K562 (cell line): ENCODE data around the gene SYNGR4. TPM values are rescaled to one million over a fixed set of nuclear protein-coding genes. Genes with fewer than 3 reads are reported as not detected.

ENCODE experiments used
- BRD4 ChIP-seq: fragments of 200-600 bp; sonication (generic); IDR thresholded peaks from 2 replicates; pipeline ENCODE4 v1.6.1; 2017; ENCODE audit warnings: inconsistent platforms
- CBFB ChIP-seq: sonication (generic); formaldehyde crosslinking; IDR thresholded peaks from 2 replicates; pipeline ENCODE4 v1.4.0; 2020; ENCODE audit warnings: mild to moderate bottlenecking, missing genetic modification reagents
- CBX2 ChIP-seq: fragments of 200-600 bp; sonication (generic); IDR thresholded peaks from one replicate; pipeline ENCODE4 v1.6.1; 2012; ENCODE audit warnings: mild to moderate bottlenecking, low read length, inconsistent platforms; ENCODE audit not compliant: insufficient read depth, poor library complexity, severe bottlenecking
- DPF2 ChIP-seq: fragments of 450-650 bp; IDR thresholded peaks from 2 replicates; pipeline ENCODE4 v1.6.1; 2016
- ESRRA ChIP-seq: fragments of 450-650 bp; IDR thresholded peaks from 2 replicates; pipeline ENCODE4 v1.6.1; 2014; ENCODE audit warnings: low read depth, mild to moderate bottlenecking, moderate library complexity, borderline replicate concordance
- ETV1 ChIP-seq: fragments of 450-650 bp; conservative IDR thresholded peaks from 2 replicates; pipeline ENCODE4 v1.6.1; 2016; ENCODE audit warnings: missing genetic modification characterization, control low read depth, low read depth, missing compliant biosample characterization
- GABPB2 ChIP-seq: fragments of 250-450 bp; sonication (Bioruptor Pico); conservative IDR thresholded peaks from 2 replicates; pipeline ENCODE4 v1.5.1; 2021; ENCODE audit warnings: mild to moderate bottlenecking
- ILK ChIP-seq: fragments of 450-650 bp; IDR thresholded peaks from 2 replicates; pipeline ENCODE4 v1.6.1; 2016; ENCODE audit warnings: missing genetic modification characterization, low read depth, mild to moderate bottlenecking, missing compliant biosample characterization, moderate library complexity, borderline replicate concordance
- KLF16 ChIP-seq: IDR thresholded peaks from 2 replicates; pipeline ENCODE4 v1.6.1; 2016; ENCODE audit warnings: antibody characterized with exemption
- LEF1 ChIP-seq: fragments of 450-650 bp; IDR thresholded peaks from 2 replicates; pipeline ENCODE4 v1.6.1; 2016; ENCODE audit warnings: mild to moderate bottlenecking
- MCM7 ChIP-seq, 2 experiments: fragments of 450-650 bp; IDR thresholded peaks; 2 replicates each; pipeline ENCODE4 v1.6.1; 2016 to 2018
- MXD1 ChIP-seq: fragments of 250-450 bp; sonication (Bioruptor Pico); IDR thresholded peaks from 2 replicates; pipeline ENCODE4 v1.8.0; 2021; ENCODE audit warnings: borderline replicate concordance, mild to moderate bottlenecking, moderate library complexity; ENCODE audit not compliant: poor library complexity, severe bottlenecking
- NFE2 ChIP-seq: IDR thresholded peaks from 2 replicates; pipeline ENCODE4 v1.6.1; 2014; ENCODE audit warnings: antibody characterized with exemption, low read depth
- PCBP2 ChIP-seq: fragments of 200-400 bp; formaldehyde crosslinking; IDR thresholded peaks from 2 replicates; pipeline ENCODE4 v1.6.1; 2018; ENCODE audit warnings: low read length, low read depth, mild to moderate bottlenecking, moderate library complexity; ENCODE audit not compliant: poor library complexity, severe bottlenecking
- PHF8 ChIP-seq: fragments of 200-600 bp; sonication (generic); IDR thresholded peaks from 2 replicates; pipeline ENCODE4 v1.6.1; 2012; ENCODE audit warnings: mixed run types, mild to moderate bottlenecking, inconsistent platforms, low read length, moderate library complexity, borderline replicate concordance
- SMAD4 ChIP-seq: fragments of 250-450 bp; sonication (Bioruptor Pico); conservative IDR thresholded peaks from 2 replicates; pipeline ENCODE4 v1.8.0; 2021; ENCODE audit warnings: inconsistent platforms, mild to moderate bottlenecking, moderate library complexity
- SMARCE1 ChIP-seq: fragments of 450-650 bp; IDR thresholded peaks from 2 replicates; pipeline ENCODE4 v1.7.1; 2016; ENCODE audit warnings: mild to moderate bottlenecking
- TBP ChIP-seq: optimal IDR thresholded peaks from 2 replicates; pipeline ENCODE3; 2011; ENCODE audit warnings: low read depth, low read length, improper control_type of control experiment
- THRB ChIP-seq: fragments of 450-650 bp; formaldehyde crosslinking; conservative IDR thresholded peaks from 2 replicates; pipeline ENCODE4 v1.4.0; 2022; ENCODE audit warnings: mild to moderate bottlenecking, missing genetic modification characterization
- ZBTB43 ChIP-seq: sonication (generic); formaldehyde crosslinking; IDR thresholded peaks from 2 replicates; pipeline ENCODE4 v1.8.0; 2023; ENCODE audit warnings: mild to moderate bottlenecking, missing genetic modification reagents
- ZBTB9 ChIP-seq: fragments of 450-650 bp; formaldehyde crosslinking; IDR thresholded peaks from 2 replicates; pipeline ENCODE4 v1.4.0; 2020; ENCODE audit warnings: mild to moderate bottlenecking, moderate library complexity
- ZNF436 ChIP-seq: fragments of 250-450, 450-650 bp; sonication (Bioruptor Pico); formaldehyde crosslinking; IDR thresholded peaks from 2 replicates; pipeline ENCODE4 v1.7.0; 2020; ENCODE audit warnings: mild to moderate bottlenecking
- polyA plus RNA-seq, 8 experiments: library from polyadenylated mRNA; depleted of rRNA in 4 of 8; stranded (reverse) in 5 of 8; unstranded in 3 of 8; fragments of >200 nt; fragmentation: Nextera tagmentation in 2 of 8; fragmentation: Illumina TruSeq in 1 of 8; extraction: Ambion mirVana in 2 of 8; extraction: Trizol in 1 of 8; gene quantifications; 2 replicates each; pipeline versions ENCODE4 v1.2.1 to v1.2.3, GENCODE V29; 2011 to 2014; ENCODE audit warnings: inconsistent platforms in 1 of 8, missing spikeins in 1 of 8
- total RNA-seq, 7 experiments: library from RNA; depleted of rRNA in 6 of 7; stranded (reverse); fragments of >200 nt in 6 of 7; fragmentation: Illumina TruSeq in 2 of 7; extraction: Trizol in 2 of 7; gene quantifications; 2 replicates each; pipeline versions ENCODE4 v1.2.1 to v1.2.3, GENCODE V29; 2011 to 2021; ENCODE audit warnings: low replicate concordance in 1 of 7
- TF ChIP-seq, protein P1 (sequence below): sonication (generic); formaldehyde crosslinking; IDR thresholded peaks from 2 replicates; pipeline ENCODE4 v1.8.1; 2023; ENCODE audit warnings: mild to moderate bottlenecking, missing genetic modification reagents

SYNGR4 gene
- total and polyA plus RNA-seq, 9 of the 15 experiments (the other 6 are each of a cell fraction or from before 2014, with no cell fraction given) = 0.07 to 0.14 TPM; not detected in 7

DNA sequence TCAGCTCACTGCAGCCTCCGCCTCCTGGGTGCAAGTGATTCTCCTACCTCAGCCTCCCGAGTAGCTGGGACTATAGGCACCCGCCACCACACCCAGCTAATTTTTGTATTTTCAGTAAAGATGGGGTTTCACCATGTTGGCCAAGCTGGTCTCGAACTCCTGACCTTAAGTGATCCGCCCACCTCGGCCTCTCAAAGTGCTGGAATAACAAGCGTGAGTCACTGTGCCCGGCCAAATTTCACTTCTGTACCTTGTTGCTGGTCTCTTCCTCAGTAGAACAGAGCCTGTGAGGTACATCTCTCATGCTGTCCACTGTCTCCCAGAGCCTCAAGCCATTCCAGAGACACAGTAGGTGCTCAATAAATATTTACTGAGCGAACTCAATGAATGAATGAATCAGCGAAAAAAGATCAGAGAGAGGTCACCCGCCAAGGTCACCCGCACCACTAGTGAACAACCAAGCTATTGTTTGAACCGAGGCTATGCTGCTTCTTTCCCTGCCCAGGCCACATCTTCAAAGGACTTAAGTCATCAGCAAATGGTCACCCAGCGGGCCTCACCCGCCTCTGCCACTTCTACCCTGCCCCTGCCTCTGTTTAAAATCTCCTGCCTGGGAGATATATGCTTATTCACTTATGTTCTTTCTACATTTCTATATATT lies 9.7 kb upstream of the SYNGR4 start (continued):
- no peak for TF ChIP-seq ETV1
- no peak for TF ChIP-seq PHF8
- TF ChIP-seq ESRRA = peak; percentile 92
- TF ChIP-seq BRD4 = no peak
- TF ChIP-seq, protein P1, sequence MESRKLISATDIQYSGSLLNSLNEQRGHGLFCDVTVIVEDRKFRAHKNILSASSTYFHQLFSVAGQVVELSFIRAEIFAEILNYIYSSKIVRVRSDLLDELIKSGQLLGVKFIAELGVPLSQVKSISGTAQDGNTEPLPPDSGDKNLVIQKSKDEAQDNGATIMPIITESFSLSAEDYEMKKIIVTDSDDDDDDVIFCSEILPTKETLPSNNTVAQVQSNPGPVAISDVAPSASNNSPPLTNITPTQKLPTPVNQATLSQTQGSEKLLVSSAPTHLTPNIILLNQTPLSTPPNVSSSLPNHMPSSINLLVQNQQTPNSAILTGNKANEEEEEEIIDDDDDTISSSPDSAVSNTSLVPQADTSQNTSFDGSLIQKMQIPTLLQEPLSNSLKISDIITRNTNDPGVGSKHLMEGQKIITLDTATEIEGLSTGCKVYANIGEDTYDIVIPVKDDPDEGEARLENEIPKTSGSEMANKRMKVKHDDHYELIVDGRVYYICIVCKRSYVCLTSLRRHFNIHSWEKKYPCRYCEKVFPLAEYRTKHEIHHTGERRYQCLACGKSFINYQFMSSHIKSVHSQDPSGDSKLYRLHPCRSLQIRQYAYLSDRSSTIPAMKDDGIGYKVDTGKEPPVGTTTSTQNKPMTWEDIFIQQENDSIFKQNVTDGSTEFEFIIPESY (CRISPR knock-in tag) = peak; percentile 98
- TF ChIP-seq MXD1 (CRISPR knock-in tag) = no peak
- 0 out of 2 replicates have a peak, but pooled peaks have one; percentile 12 for TF ChIP-seq DPF2
- TF ChIP-seq ILK (tag) = no peak
- no peak for TF ChIP-seq PCBP2
- TF ChIP-seq GABPB2 (CRISPR knock-in tag) = no peak
- no peak for TF ChIP-seq MCM7 (IDR thresholded peaks at IDR 0.05)
- no peak for TF ChIP-seq ZBTB9 (CRISPR knock-in tag)
- no peak for TF ChIP-seq CBX2
- no peak for TF ChIP-seq KLF16
- TF ChIP-seq ZBTB43 (CRISPR knock-in tag) = no peak
- no peak for TF ChIP-seq SMARCE1
- no peak for TF ChIP-seq CBFB
- TF ChIP-seq NFE2 = peak; percentile 77
- no peak for TF ChIP-seq TBP
- TF ChIP-seq LEF1 = peak; percentile 44; the same call in 1 of the 2 replicates
- TF ChIP-seq THRB (CRISPR knock-in tag) = no peak
- TF ChIP-seq SMAD4 = no peak
- TF ChIP-seq ZNF436 (CRISPR knock-in tag) = no peak
